Right renal cortex interstitium (tissue), 3 donors: Measurements from ENCODE around the gene ALOX12. TPM values are rescaled to one million over a fixed set of nuclear protein-coding genes. Genes with fewer than 3 reads are reported as not detected.
"Not testable (repeated sequence)": the region's sequence is repeated elsewhere in the genome, so short reads cannot be mapped to it uniquely, and the experiment has no call there.

ENCODE experiments used
- DNase-seq, 3 donors: peaks; one replicate each; pipeline ENCODE4 v3.0.0-alpha.2; 2013; ENCODE audit warnings: low read depth in 3 of 3, low spot score in 2 of 3
- polyA plus RNA-seq, 3 donors: library from polyadenylated mRNA; unstranded; fragments of 120-200 nt; gene quantifications; one replicate each; pipeline ENCODE4 v1.2.1, GENCODE V29; 2013; ENCODE audit not compliant: insufficient read length in 3 of 3

ALOX12 gene, protein sequence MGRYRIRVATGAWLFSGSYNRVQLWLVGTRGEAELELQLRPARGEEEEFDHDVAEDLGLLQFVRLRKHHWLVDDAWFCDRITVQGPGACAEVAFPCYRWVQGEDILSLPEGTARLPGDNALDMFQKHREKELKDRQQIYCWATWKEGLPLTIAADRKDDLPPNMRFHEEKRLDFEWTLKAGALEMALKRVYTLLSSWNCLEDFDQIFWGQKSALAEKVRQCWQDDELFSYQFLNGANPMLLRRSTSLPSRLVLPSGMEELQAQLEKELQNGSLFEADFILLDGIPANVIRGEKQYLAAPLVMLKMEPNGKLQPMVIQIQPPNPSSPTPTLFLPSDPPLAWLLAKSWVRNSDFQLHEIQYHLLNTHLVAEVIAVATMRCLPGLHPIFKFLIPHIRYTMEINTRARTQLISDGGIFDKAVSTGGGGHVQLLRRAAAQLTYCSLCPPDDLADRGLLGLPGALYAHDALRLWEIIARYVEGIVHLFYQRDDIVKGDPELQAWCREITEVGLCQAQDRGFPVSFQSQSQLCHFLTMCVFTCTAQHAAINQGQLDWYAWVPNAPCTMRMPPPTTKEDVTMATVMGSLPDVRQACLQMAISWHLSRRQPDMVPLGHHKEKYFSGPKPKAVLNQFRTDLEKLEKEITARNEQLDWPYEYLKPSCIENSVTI
- 1 to 10 TPM; 1.8 to 2.8 (median 2.1) TPM for polyA plus RNA-seq

DNA sequence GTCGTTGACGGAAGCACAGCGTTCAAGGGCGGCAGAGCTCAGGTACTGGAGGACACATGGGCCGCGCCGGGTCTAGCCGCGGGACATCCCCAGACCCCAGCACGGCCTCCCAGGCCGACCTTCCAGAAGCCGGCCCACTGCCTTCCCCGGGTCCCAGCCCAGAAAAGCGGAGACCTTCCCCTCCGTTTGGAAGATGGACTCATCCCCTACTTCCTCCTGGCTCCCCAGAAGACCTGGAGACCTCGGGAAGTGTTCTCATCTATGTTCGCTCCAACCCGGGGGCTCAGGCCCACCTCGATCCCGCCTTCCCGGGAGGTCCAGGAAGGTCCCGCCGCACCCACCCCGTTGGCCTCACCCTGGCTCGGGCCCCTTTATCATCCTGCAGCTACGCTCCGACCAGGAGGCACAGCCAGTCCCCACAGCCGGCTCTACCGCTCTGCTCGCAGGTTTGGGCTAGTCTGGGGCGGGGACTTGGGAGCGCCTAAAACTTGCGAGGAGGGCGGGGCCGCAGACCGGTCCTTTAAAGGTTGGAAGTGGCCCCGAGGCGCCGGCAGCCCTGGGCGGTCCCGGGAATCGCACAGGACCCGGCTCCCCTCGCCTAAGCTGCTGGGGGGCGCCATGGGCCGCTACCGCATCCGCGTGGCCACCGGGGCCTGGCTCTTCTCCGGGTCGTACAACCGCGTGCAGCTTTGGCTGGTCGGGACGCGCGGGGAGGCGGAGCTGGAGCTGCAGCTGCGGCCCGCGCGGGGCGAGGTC is at the start of gene ALOX12:
ALOX12 (plus strand) TSS at position 550 of the 756 bp plus-strand sequence; CDS start at position 619, 69 bp downstream.
- DNase-seq = no peak

DNA sequence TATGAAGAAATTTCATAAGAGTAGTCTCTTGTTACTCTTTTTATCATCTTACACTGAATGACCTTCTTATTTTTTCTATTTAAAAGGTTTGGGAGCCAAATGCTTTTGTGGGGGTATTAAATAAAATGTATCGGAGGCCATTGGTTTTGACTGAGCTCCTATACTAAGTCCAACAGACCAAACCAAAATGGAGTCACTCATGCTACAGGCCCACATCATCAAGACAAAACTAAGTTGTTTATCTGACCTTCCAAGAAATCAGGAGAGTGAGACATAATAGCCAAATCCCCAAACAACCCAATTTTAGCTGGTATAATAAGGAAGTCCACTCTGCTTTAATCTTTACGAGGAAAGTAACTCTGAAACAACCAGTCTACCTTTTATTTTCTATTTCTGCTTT is 48.1 kb upstream of the ALOX12 start:
- no peak for DNase-seq

DNA sequence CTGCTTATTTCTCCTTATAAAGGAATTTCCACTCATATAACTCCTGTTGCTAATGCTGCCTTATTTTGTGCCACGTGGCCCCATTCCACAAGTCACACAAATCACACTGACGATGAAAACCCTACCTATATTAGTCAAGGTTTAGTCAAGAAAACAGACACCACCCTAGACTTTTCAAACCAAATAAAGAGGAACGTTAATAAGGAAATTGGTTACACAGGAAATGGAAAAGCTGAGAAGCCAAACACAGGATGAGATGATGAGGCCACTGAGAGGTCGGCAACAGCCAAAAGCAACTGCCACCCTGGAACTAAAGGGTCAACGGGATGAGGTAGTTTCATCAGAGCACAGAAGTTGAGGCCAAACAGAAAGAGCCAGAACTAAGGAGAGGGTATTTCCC is 47.3 kb upstream of the ALOX12 start:
- DNase-seq = no peak

DNA sequence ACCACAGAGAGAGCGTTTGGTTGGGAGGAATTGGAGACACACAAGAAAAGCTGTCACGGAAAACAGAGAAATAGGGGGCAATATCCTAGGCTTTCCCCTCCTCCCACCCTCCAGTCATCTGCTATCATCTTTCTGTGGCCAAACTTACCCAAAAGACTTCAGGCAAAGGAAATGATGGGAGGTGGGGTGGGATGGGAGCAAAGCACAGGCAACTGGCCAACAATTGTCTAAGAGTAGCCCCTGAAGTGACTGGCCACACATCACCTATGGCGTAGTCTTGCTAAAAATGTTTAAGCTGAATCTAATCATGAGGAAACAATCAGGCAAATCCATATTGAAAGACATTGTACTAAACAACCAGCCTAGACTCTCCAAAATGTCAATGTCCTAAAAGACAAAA is 46.9 kb upstream of the ALOX12 start:
- no peak for DNase-seq

DNA sequence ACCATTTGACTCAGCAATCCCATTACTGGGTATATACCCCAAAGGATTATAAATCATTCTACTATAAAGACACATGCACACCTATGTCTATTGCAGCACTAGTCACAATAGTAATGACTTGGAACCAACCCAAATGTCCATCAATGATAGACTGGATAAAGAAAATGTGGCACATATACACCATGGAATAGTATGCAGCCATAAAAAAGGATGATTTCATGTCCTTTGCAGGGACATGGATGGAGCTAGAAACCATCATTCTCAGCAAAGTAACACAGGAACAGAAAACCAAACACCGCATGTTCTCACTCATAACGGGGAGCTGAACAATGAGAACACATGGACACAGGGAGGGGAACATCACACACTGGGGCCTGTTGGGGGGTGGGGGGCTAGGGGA is 44.9 kb upstream of the ALOX12 start:
- not testable (repeated sequence) for DNase-seq

DNA sequence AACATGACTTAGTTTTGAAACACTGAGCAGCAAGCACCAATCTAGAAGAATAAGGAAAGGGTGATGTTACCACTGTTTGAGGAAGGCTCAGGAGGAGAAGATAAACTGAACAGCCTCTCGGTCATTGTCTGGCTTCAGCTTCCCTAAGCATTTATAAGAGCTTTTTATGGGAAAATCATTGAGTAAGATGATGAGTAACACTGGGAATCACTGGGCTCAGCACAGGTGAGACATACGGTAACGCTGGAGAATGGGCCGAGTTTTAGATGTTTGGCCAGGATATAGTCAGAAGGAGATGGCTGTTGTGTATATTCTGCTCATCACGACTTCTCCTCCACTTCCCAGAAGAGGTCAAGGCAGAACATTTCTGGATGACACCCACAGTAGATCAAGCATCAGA is 42.2 kb upstream of the ALOX12 start:
- no peak for DNase-seq

DNA sequence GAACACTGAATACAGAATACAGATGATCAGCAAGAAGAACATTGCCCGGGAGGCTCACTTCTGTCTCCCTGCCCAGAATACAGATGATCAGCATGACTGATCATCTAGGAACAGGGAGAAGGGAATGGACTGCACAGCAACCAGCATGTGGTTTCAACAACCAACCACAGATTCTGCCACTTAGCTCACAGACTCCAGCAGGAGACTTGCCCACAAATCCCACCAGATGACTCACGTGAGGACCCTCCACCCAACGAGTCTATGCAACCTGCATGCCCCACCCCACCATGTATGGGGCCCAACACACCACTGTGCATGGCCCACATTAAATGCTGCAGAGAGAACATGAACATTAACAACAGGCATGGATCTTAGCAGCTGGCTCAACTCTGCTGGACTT is 36.1 kb upstream of the ALOX12 start:
- no peak for DNase-seq

DNA sequence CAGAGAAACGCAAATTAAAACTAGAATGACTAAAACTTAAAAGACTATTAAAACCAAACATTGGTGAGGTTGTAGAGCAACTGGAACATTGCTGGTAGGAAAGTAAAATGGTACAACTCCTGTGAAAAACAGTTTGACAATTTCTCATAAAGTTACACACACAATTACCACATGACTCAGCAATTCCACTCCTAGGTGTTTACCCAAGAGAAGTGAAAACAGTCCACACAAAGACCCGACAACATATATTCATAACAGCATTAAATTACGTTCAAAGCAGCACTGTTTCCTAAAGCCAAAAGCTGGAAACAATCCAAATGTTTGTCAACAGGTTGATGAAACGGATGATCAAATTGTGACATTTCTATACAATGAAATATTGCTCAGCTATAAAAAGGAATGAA is 26.5 kb upstream of the ALOX12 start:
- no peak for DNase-seq

DNA sequence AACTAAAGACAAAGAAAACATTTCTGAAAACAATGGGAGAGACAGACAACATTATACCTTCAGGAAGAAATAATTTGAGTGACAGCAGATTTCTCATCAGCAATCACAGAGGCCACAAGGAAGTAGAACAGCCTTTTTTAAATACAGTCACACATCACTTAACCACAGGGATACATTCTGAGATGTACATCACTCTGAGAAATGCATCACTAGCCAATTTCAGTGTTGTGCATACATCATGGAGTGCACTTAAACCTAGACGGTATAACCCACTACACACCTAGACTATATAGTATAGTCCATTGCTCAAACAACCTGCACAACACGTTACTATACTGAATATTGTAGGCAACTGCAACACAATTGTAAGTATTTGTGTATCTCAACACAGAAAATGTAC is 24.9 kb upstream of the ALOX12 start:
- no peak for DNase-seq

DNA sequence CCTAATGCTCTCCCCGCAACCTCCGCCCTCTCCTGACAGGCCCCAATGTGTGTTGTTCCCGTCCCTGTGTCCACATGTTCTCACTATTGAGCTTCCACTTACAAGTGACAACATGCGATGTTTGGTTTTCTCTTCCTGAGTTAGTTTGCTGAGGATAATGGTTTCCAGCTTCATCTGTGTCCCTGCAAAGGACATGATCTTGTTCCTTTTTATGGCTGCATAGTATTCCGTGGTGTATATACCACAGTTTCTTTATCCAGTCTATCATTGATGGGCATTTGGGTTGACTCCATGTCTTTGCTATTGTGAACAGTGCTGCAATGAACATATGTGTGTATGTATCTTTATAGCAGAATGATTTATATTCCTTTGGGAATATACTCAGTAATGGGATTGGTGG is 16.4 kb upstream of the ALOX12 start:
- not testable (repeated sequence) for DNase-seq

DNA sequence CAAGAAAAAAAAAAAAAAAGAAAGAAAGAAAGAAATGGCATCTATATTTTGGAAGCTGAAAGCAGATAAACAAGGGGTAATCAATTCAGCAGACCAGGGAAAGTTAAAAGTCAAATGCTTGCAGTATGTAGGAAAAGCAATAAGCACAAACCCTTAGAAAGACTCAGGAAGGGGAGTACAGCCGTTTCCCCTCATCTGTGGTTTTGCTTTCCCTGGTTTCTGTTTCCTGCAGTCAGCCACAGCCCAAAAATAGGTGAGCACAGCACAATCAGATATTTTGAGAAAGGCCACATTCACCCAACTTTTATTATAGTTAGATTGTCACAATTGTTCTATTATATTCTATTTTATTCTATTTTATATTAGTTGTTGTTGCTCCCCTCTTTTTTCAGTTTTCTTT is 14.4 kb upstream of the ALOX12 start:
- no peak for DNase-seq

DNA sequence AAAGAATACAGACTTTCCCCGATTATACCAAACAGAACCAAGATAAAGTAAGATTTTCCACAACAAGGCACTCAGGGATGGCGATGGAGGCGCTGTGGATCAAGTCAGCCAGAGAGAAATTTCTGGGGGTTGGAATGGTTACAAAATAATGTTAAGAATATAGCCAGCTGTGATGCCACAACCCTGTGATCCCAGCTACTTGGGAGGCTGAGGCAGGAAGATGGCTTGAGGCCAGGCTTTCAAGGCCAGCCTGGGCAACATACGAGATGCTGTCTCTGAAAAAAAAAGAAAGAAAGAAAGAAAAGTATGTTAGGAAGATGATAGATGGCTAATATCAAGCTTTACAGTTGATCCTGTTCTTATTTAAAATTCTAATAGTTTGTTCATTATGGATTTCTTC is 10.6 kb upstream of the ALOX12 start:
- DNase-seq = no peak

DNA sequence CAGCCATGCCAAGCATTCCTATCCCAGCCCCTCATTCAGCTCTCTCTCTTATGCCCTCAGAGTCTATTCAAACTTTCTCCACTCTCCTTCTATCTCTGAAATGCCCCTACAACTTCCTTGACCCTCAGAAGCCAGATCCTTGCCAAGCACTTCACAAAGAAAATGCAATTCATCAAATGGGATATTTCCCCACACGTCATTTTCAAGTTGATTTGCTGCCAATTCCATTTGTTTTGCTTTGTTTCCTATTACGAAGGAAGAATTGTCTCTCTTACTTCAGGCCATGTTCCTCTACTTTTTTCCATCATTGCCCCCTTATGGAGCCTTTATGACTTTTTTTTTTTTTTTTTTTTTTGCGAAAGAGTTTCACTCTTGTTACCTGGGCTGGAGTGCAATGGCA is 9.2 kb upstream of the ALOX12 start:
- no peak for DNase-seq

DNA sequence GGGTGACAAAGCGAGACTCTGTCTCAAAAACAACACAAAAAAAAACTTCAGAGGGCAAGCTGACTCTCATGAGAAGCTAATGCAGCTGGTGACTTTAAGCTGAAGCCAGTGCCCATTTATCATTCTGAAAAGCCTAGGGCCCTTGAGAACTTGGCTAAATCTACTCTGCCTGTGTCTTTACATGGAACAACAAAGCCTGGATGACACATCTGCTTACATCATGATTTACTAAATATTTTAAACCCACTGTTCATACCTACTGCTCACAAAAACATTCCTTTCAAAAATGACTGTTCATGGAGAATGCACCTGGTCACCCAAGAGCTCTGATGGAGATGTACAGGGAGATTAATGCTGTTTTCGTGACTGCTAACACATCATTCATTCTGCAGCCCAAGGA is 6.1 kb upstream of the ALOX12 start:
- DNase-seq = no peak

DNA sequence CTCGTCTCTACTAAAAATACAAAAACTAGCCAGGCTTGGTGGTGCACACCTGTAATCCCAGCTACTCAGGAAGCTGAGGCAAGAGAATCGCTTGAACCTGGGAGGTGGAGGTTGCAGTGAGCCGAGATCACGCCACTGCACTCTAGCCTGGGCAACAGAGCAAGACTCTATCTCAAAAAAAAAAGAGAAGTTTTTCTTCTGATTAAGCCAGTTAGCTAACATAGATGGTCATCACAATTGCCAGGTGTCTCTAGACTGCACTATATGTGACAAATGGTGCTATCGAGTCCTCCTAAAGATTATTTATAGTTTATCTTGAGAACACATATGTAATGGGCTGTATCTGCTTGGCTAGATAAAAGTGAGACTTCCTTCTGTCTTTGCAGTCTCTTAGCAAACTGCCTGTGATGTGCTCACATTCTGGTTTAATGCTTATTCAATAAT is 2.2 kb upstream of the ALOX12 start:
- DNase-seq = not testable (repeated sequence)

DNA sequence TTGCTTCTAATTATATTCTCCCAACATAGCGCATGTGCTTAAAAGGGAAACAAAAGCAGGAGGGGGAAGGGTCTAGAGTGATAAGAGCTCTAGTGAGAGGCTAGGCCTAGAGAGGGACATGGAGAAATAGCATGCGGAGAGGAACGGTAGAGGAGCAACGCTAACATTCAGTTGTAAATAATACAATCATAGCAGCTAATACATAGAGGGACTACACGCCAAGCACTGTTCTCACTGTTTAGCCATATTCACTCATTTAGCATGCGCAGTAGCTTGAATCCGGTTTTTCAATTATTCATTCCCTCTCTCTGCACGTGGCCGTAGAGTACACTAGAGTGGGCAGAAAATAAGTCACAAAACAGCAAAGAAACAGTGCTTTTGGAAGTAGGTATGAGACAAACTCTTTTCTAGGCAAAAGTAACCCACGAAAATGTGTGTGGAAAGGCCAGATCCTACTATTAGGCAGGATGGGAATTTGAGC is 1.7 kb upstream of the ALOX12 start:
- no peak for DNase-seq

DNA sequence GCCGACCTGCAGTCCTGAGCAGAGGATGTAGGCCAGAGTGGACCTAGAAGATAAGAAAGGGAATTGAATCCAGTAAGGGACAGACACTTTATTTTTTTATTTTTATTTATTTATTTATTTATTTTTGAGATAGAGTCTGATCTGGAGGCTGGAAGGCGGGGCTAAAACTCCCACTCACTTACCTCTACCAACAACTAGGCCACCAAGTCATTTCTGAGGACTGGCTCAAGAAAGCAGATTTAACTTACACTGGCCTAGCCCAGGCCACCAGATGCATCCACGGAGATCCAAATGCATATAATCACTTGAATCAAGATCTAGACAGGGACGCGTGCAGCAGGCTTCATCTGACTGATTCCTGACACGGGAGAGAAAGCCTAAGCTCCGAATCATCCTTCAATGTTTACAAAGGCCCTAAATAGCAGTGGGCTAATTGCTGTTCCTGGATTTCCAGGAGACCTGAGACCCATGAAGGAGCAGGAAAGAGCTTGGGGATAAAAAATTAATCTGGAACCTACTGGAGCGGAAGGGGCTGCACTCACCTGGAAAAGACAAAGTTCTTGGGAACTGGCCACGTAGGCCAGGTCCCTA is 1.1 kb upstream of the ALOX12 start:
- DNase-seq = no peak

DNA sequence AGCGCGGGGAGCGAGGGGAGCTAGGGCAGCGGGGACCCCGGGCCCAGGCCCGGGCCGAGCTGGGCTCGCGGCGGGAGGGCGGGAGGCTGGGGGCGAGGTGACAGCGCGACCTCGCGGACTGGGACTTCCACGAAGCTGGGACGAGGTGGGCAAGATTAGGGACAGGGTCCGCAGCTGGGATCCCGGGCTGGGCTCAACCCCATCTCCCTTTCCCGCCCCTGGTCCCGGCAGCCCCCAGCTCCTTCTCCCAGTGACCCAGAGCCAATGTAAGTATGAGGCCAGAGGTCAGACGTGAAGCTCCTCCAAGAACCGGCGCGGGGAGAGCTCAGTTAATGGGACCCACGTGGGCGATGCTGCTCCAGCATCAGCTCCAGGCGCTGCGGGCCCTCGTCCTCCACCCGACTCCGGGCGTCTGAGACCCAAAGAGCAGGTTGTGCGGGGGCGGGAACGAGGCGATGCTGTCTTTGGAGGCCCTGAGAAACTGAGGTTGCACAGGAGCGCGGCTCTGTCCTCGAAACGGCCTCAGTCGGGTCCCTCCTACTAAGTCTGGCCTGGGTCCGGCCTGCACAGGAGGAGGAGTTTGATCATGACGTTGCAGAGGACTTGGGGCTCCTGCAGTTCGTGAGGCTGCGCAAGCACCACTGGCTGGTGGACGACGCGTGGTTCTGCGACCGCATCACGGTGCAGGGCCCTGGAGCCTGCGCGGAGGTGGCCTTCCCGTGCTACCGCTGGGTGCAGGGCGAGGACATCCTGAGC is 585 bp downstream of the ALOX12 start:
- no peak for DNase-seq

DNA sequence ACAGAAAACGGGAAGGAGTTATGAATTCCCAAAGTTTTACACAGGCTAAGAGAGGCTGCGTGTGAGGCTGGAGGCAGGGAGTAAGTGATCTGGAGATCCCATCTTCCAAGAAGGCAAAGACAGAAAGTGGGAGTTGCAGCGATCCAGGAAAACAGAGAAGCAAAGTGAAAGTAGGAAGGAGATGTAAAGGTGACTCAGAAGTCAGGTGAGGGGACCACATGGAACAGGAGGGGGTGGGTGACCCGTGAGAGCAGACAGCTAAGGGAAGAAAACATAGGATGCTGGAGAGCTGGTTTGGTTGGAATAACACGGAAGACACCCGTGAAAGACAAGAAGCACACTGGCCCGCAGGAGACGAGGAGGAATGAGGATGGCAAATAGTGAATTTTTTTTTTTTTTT is 1.3 kb downstream of the ALOX12 start:
- DNase-seq = no peak

DNA sequence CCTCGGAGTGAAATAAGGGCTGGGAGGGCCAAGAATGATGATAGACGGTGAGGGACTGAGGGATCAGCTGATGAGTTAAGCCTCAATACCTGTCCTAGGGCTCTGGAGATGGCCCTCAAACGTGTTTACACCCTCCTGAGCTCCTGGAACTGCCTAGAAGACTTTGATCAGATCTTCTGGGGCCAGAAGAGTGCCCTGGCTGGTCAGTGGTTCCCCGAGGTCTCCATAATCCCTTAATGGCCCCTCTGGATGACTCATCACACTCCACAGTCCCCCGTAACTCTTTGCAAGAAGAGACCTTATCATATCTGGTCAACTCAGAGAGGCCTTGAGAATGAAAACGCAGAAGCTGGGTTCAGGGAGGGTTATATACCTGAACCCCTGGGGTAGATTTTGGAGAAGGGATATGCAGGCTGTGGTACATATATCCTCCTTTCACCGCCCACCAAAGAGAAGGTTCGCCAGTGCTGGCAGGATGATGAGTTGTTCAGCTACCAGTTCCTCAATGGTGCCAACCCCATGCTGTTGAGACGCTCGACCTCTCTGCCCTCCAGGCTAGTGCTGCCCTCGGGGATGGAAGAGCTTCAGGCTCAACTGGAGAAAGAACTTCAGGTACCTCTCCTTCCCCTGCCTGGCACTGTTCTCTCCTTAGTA is 3.1 kb downstream of the ALOX12 start:
- no peak for DNase-seq
